H9 (cell line): ENCODE measurements around the gene NCEH1. TPM values are rescaled to one million over a fixed set of nuclear protein-coding genes. Genes with fewer than 3 reads are reported as not detected.

Experiments
- DNase-seq: peaks from one replicate; pipeline ENCODE4 v3.0.0-alpha.2; 2017
- H2AFZ ChIP-seq: one replicate; pipeline ENCODE4 v1.6.1; 2013; ENCODE audit warnings: mild to moderate bottlenecking, low read length, control low read depth, moderate library complexity
- H2AK5ac ChIP-seq: 2 replicates; pipeline ENCODE4 v1.6.1; 2013; ENCODE audit warnings: low read length, control low read depth, mixed read lengths; ENCODE audit not compliant: insufficient read length
- H2BK120ac ChIP-seq: one replicate; pipeline ENCODE4 v1.6.1; 2013; ENCODE audit warnings: low read depth, mild to moderate bottlenecking, low read length, control low read depth, inconsistent platforms; ENCODE audit not compliant: poor library complexity, severe bottlenecking
- H2BK12ac ChIP-seq: 2 replicates; pipeline ENCODE4 v1.6.1; 2013; ENCODE audit warnings: low read length, control low read depth, mixed read lengths, low read depth; ENCODE audit not compliant: insufficient read length
- H2BK15ac ChIP-seq: 2 replicates; pipeline ENCODE4 v1.6.1; 2013; ENCODE audit warnings: low read depth, low read length, control low read depth
- H2BK20ac ChIP-seq: one replicate; pipeline ENCODE4 v1.6.1; 2013; ENCODE audit warnings: low read depth, mild to moderate bottlenecking, low read length, control low read depth, inconsistent platforms; ENCODE audit not compliant: poor library complexity, severe bottlenecking
- H2BK5ac ChIP-seq: 2 replicates; pipeline ENCODE4 v1.6.1; 2013; ENCODE audit warnings: low read length, control low read depth, mixed read lengths; ENCODE audit not compliant: insufficient read length
- H3K14ac ChIP-seq: 2 replicates; pipeline ENCODE4 v1.6.1; 2013; ENCODE audit warnings: low read length, control low read depth; ENCODE audit not compliant: insufficient read depth
- H3K18ac ChIP-seq: 2 replicates; pipeline ENCODE4 v1.6.1; 2013; ENCODE audit warnings: low read depth, mild to moderate bottlenecking, mixed read lengths, low read length, control low read depth; ENCODE audit not compliant: insufficient read length
- H3K23ac ChIP-seq: 2 replicates; pipeline ENCODE4 v1.6.1; 2013; ENCODE audit warnings: low read length, control low read depth, mixed read lengths, low read depth; ENCODE audit not compliant: insufficient read length
- H3K23me2 ChIP-seq: 2 replicates; pipeline ENCODE4 v1.6.1; 2013; ENCODE audit warnings: low read depth, mild to moderate bottlenecking, mixed read lengths, low read length, control low read depth; ENCODE audit not compliant: insufficient read length, poor library complexity, severe bottlenecking
- H3K27ac ChIP-seq: 2 replicates; pipeline ENCODE4 v1.5.1; 2013; ENCODE audit warnings: low read length, control low read depth, mixed read lengths, low read depth; ENCODE audit not compliant: insufficient read length
- H3K27me3 ChIP-seq: 2 replicates; pipeline ENCODE4 v1.6.1; 2013; ENCODE audit warnings: low read length, control low read depth, inconsistent platforms; ENCODE audit not compliant: insufficient read depth
- H3K4ac ChIP-seq: 2 replicates; pipeline ENCODE4 v1.6.1; 2013; ENCODE audit warnings: low read depth, mild to moderate bottlenecking, control low read depth, inconsistent platforms, low read length, moderate library complexity
- H3K4me1 ChIP-seq: 2 replicates; pipeline ENCODE4 v1.6.1; 2013; ENCODE audit warnings: low read length, control low read depth, inconsistent platforms; ENCODE audit not compliant: insufficient read depth
- H3K4me2 ChIP-seq: 2 replicates; pipeline ENCODE4 v1.6.1; 2013; ENCODE audit warnings: low read length, control low read depth, mixed read lengths; ENCODE audit not compliant: insufficient read length, insufficient read depth
- H3K56ac ChIP-seq: 2 replicates; pipeline ENCODE4 v1.6.1; 2013; ENCODE audit warnings: low read depth, mild to moderate bottlenecking, mixed read lengths, low read length, control low read depth; ENCODE audit not compliant: insufficient read length
- H3K79me1 ChIP-seq: 2 replicates; pipeline ENCODE4 v1.6.1; 2013; ENCODE audit warnings: low read depth, mild to moderate bottlenecking, moderate library complexity, low read length, control low read depth, inconsistent platforms; ENCODE audit not compliant: insufficient read depth, poor library complexity, severe bottlenecking
- H3K79me2 ChIP-seq: 2 replicates; pipeline ENCODE4 v1.6.1; 2013; ENCODE audit warnings: low read length, control low read depth, inconsistent platforms; ENCODE audit not compliant: insufficient read depth
- H3K9ac ChIP-seq: 2 replicates; pipeline ENCODE4 v1.6.1; 2013; ENCODE audit warnings: low read length, control low read depth, mixed read lengths; ENCODE audit not compliant: insufficient read length; ENCODE audit errors: extremely low read depth
- H3K9me3 ChIP-seq: one replicate; pipeline ENCODE4 v1.6.1; 2013; ENCODE audit warnings: low read depth, low read length, inconsistent platforms; ENCODE audit not compliant: control insufficient read depth
- H3T11ph ChIP-seq: one replicate; pipeline ENCODE4 v1.6.1; 2013; ENCODE audit warnings: mild to moderate bottlenecking, low read length, control low read depth, inconsistent platforms
- H4K20me1 ChIP-seq: one replicate; pipeline ENCODE4 v1.6.1; 2013; ENCODE audit not compliant: control insufficient read depth, insufficient read length, insufficient read depth
- H4K5ac ChIP-seq: 2 replicates; pipeline ENCODE4 v1.6.1; 2013; ENCODE audit warnings: low read depth, mild to moderate bottlenecking, mixed read lengths, low read length, control low read depth; ENCODE audit not compliant: insufficient read length
- H4K8ac ChIP-seq: replicated peaks from 2 replicates; pipeline ENCODE4 v1.6.1; 2013; ENCODE audit warnings: low read length, control low read depth, mixed read lengths, low read depth; ENCODE audit not compliant: insufficient read length
- H4K91ac ChIP-seq: 2 replicates; pipeline ENCODE4 v1.6.1; 2013; ENCODE audit warnings: low read depth, mild to moderate bottlenecking, moderate library complexity, mixed read lengths, low read length, control low read depth; ENCODE audit not compliant: insufficient read length
- H3K27ac Mint-ChIP-seq, 3 experiments: 2 replicates in 2 of 3; 3 replicates in 1 of 3; pipeline ENCODE4 v1.8.0; 2020 to 2021; ENCODE audit warnings: mixed read lengths in 3 of 3, mild to moderate bottlenecking in 1 of 3, moderate library complexity in 1 of 3
- H3K27me3 Mint-ChIP-seq: 2 replicates; pipeline ENCODE4 v1.8.0; 2021; ENCODE audit warnings: low read depth, mild to moderate bottlenecking, moderate library complexity, mixed read lengths
- H3K36me3 Mint-ChIP-seq, 3 experiments: 2 replicates in 2 of 3; 3 replicates in 1 of 3; pipeline ENCODE4 v1.8.0; 2020 to 2021; ENCODE audit warnings: low read depth in 3 of 3, mixed read lengths in 3 of 3; ENCODE audit not compliant: insufficient read depth in 1 of 3
- H3K4me1 Mint-ChIP-seq, 2 experiments: 2 replicates each; pipeline ENCODE4 v1.8.0; 2020; ENCODE audit warnings: mixed read lengths in 2 of 2
- H3K4me3 Mint-ChIP-seq, 2 experiments: 2 replicates in 1 of 2; 3 replicates in 1 of 2; pipeline ENCODE4 v1.8.0; 2020 to 2021; ENCODE audit warnings: mild to moderate bottlenecking in 2 of 2, mixed read lengths in 2 of 2, moderate library complexity in 1 of 2
- H3K9me3 Mint-ChIP-seq, 2 experiments: 2 replicates in 1 of 2; 3 replicates in 1 of 2; pipeline ENCODE4 v1.8.0; 2020; ENCODE audit warnings: mild to moderate bottlenecking in 2 of 2, mixed read lengths in 2 of 2, moderate library complexity in 1 of 2
- WGBS: extraction: QIAGEN DNeasy Blood & Tissue Kit; methylation state at CpG from one replicate; pipeline ENCODE4 v1.1.7; 2013; ENCODE audit warnings: missing lambda C conversion rate, low lambda C conversion rate, mixed read lengths; ENCODE audit not compliant: insufficient read length; ENCODE audit errors: extremely low coverage; 5-methylcytosine and 5-hydroxymethylcytosine counted together
- total RNA-seq: library from RNA; stranded (reverse); gene quantifications from 2 replicates; pipeline ENCODE4 v1.2.1, GENCODE V29; 2021
- TF ChIP-seq, protein P1 (sequence below): fragments of 200-600 bp; sonication (generic); conservative IDR thresholded peaks from 3 replicates; pipeline ENCODE4 v1.8.0; 2021; ENCODE audit warnings: antibody characterized with exemption, mild to moderate bottlenecking

NCEH1 gene
- total RNA-seq, 1 experiment from 2014 or later: 2.3 TPM

DNA sequence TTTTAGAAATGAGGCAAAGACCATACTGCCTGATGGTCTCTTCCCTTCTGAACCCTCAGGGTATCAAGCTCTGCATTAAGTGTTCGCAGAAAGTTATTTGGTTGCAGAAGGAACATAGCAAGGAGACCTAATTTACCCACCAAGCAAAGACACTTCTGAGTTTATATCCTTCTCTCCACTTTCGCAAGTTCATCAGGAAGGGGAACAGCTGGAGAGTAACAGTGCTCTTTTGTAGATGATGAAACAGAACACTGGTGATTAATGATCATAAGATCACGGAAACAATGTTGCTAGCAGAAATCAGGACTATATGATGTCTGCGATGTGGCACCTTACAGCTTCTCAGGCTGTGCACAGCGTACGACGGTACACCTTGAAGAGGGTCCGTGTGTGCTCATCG lies 62.1 kb downstream of the NCEH1 start:
- H3K27ac ChIP-seq: no peak overlapping the region
- H3K4me2 ChIP-seq: no peak overlapping the region
- H2AFZ ChIP-seq: no peak overlapping the region
- TF ChIP-seq, protein P1, sequence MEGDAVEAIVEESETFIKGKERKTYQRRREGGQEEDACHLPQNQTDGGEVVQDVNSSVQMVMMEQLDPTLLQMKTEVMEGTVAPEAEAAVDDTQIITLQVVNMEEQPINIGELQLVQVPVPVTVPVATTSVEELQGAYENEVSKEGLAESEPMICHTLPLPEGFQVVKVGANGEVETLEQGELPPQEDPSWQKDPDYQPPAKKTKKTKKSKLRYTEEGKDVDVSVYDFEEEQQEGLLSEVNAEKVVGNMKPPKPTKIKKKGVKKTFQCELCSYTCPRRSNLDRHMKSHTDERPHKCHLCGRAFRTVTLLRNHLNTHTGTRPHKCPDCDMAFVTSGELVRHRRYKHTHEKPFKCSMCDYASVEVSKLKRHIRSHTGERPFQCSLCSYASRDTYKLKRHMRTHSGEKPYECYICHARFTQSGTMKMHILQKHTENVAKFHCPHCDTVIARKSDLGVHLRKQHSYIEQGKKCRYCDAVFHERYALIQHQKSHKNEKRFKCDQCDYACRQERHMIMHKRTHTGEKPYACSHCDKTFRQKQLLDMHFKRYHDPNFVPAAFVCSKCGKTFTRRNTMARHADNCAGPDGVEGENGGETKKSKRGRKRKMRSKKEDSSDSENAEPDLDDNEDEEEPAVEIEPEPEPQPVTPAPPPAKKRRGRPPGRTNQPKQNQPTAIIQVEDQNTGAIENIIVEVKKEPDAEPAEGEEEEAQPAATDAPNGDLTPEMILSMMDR: no peak
- WGBS: no CpG with 5 or more reads among the region's 9 CpGs
- no peaks in the 10 kb centered on the region; the same call in 1 of the 2 replicates for H3K4me1 ChIP-seq
- no peak overlapping the region for H4K5ac ChIP-seq
- no peaks in the 10 kb centered on the region for H3K23me2 ChIP-seq
- no peak overlapping the region for H2AK5ac ChIP-seq
- H3K27me3 ChIP-seq: no peaks in the 10 kb centered on the region
- Mint-ChIP-seq H3K4me1 (peaks cover 6 to 7% of the 10 kb centered on the region in 2 experiments), H3K4me3 (no peak overlapping the region), H3K9me3 (no peaks in the 10 kb centered on the region; a peak in 1 of 5 replicates), H3K36me3 (peaks cover 0 to 1% (median 0%) of the 10 kb centered on the region in 3 experiments; a peak in 1 of 7 replicates), H3K27ac (no peak overlapping the region), H3K27me3 (no peaks in the 10 kb centered on the region; the same call in 1 of the 2 replicates)
- H3K18ac ChIP-seq: no peak overlapping the region
- H3K9ac ChIP-seq: no peak overlapping the region
- no peaks in the 10 kb centered on the region for H4K20me1 ChIP-seq
- H2BK15ac ChIP-seq: no peak overlapping the region
- no peaks in the 10 kb centered on the region for H3K79me2 ChIP-seq
- H2BK12ac ChIP-seq: no peak overlapping the region
- H2BK20ac ChIP-seq: no peak overlapping the region
- no peaks in the 10 kb centered on the region for H3K9me3 ChIP-seq
- no peak overlapping the region for H3K56ac ChIP-seq
- no peak overlapping the region for H2BK120ac ChIP-seq
- H3K23ac ChIP-seq: no peak overlapping the region
- no peak overlapping the region for H3K4ac ChIP-seq
- DNase-seq: no peak
- no peak overlapping the region for H2BK5ac ChIP-seq
- H3K79me1 ChIP-seq: no peaks in the 10 kb centered on the region
- H3T11ph ChIP-seq: no peak overlapping the region
- H4K8ac ChIP-seq: no peak overlapping the region
- H3K14ac ChIP-seq: no peak overlapping the region
- no peak overlapping the region for H4K91ac ChIP-seq
